Measurements from ENCODE around the gene OXGR1.
"Not testable (repeated sequence)": the region's sequence is repeated elsewhere in the genome, so short reads cannot be mapped to it uniquely, and the experiment has no call there.

The OXGR1 gene

GRCh38 chr13:97005625-97006262 is 11.5 kb upstream of the OXGR1 start:
- DNase-seq (ENCODE audit: low read depth in 2 of 2, low spot score in 1 of 2) = no peak

DNA sequence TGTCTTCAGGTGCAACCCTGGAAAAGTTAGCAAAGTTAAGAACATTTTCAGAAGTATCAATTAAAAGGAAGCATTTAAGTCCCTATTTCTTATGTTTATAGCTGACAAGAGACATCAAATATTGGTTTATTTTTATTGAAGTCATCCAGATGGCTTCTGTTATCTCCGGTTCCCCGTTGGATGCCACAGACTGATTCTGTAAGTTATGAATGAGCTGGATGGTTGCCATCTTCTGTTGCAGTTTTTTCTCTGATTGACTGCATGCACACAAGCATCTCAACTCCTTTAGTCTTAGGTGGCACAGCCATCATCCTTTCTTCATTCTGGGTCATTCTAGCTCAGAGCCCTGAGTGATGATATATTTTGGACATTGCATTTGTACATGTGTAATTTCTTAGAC is 10.6 kb upstream of the OXGR1 start:
- no peak for DNase-seq (ENCODE audit: low read depth in 2 of 2, low spot score in 1 of 2)

GRCh38 chr13:97004096-97004876 is 10.0 kb upstream of the OXGR1 start:
- no peak for DNase-seq (ENCODE audit: low read depth in 2 of 2, low spot score in 1 of 2)

DNA sequence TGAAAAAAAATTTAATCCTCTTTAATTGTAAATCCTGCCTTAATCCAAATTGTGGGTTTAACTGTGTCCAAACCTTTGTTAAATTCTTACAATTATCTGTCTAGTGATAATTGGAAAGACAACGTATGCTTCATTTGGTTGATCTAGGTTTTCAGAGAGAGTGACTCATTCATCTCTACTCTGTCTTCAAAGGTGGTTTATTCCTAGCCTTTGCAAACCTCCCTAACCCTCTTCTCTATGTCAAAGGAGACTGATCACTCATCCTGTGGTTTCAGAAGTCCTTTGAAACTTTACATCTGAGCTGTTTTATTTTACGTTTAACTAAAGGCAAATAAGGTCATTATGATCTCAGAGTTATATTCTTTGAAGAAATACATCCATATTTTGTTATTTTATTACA is 8.8 kb upstream of the OXGR1 start:
- no peak for DNase-seq (ENCODE audit: low read depth in 2 of 2, low spot score in 1 of 2)

GRCh38 chr13:97002581-97002980 is 8.3 kb upstream of the OXGR1 start:
- DNase-seq (ENCODE audit: low read depth in 2 of 2, low spot score in 1 of 2) = no peak

DNA sequence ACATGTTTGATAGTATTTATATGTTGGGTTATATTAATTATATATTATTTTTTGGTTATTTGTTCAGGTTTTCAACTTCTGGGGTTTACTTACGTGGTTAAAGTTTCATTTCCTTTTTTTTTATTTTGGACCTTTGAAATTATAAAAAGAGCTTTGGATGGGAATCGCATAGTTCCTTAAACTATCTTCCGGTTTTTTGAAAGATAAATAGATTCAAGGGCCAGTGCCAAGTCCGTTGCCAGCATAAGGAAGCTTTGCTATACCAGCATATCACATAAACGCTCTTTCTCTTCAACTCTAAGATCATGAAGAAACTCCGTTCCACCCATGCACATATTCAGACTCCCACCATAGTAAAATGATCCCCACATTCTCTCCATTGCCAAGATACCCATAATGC is 7.4 kb upstream of the OXGR1 start:
- no peak for DNase-seq (ENCODE audit: low read depth in 2 of 2, low spot score in 1 of 2)

- DNase-seq (ENCODE audit: low read depth in 2 of 2, low spot score in 1 of 2) = no peak
Observed at GRCh38 chr13:97000295-97000925, 6.1 kb upstream of the OXGR1 start.

DNA sequence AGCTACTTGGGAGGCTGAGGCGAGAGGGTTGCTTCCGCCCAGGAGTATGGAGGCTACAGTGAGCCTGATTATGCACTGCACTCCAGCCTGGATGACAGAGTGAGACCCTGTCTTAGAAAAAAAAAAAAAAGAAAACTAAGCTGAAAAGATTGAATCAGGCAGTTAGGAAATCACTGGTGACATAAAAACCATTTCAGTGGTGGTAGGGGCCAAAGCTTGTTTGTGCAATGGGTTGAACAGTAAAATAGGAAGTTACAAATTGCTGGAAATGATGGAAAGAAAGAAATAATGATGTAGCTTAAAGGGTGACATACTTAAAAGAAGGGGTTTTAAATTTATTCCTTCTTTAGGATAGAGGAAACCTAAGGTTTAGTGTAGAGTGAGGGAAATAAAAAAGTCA is 4.8 kb upstream of the OXGR1 start:
- no peak for DNase-seq (ENCODE audit: low read depth in 2 of 2, low spot score in 1 of 2)

DNA sequence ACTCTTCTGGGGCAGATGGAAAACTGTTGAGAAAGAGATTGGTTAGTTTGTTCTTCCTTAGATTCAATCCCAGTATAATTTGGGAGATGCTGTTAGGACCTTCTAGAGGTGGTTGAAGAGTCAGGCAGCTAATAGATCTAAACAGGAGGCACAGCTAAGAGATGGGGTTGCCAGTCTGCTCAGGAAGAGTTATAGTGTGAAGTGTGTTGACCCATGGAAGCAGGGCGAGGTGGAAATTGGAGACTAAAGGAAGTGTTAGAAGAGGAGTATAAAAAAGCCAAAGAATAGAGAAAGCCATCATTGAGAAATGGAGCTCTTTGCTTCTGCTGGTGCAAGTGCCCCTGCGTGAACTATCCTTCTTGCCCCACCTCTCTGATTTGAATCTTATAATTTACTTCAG is 3.8 kb upstream of the OXGR1 start:
- DNase-seq (ENCODE audit: low read depth in 2 of 2, low spot score in 1 of 2) = no peak

DNA sequence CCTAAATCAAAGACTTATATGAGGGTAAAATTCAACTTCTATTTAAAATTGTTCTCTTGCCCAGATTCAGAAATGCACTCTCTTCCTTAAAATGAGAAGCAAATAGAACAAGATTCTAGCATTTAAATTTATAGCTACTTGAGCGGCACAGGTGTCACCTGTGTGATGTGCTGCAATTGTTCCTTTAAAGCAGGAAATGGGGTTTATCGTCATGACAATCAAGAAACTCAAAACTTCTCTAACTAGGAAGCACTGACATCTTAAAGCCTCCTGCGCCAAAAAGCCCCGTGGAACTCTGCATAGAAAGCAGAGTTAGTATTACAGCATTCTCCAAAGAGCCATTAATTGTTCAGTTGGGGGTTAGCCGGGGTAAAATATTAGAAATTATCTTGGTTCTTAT is 2.6 kb upstream of the OXGR1 start:
- DNase-seq (ENCODE audit: low read depth in 2 of 2, low spot score in 1 of 2) = no peak

DNA sequence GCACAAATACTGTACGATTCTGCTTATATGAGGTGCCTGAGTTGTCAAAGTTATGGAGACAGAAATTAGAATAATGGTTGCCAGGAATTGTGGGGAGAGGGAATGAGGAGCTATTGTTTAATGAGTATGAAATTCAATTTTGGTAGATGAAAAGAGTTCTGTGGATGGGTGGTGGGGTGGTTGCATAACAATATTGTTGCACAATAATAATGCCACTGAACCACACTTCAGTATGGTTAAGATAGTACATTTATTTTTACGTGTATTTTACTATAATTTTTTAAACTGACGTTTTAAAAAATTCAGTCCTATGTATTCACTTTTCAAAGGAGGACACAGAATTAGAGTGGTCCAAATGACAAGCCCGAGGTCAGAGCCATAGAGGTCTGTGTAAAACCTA is 1.8 kb upstream of the OXGR1 start:
- no peak for DNase-seq (ENCODE audit: low read depth in 2 of 2, low spot score in 1 of 2)

- no peak for DNase-seq (ENCODE audit: low read depth in 2 of 2, low spot score in 1 of 2)
Observed at GRCh38 chr13:96994858-96995243, 575 bp upstream of the OXGR1 start.

DNA sequence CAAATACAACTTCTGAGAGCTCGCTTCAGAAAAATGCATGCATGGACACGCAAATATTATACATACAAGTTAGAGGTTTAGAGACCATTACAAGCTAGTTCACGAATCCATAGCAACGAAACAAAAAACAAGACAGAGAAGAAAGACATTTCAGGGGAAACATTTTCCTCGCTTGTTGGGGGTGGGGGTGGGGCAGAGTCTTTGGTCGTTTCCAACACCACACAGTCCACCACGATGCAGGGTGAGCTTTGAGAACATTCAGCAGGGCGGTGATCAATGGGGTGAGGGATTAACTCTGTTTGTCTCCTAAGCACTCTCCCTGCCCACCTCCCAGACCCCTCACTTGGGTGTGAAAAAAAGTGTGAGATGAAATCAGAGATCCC is 651 bp downstream of the OXGR1 start:
- no peak for DNase-seq (ENCODE audit: low read depth in 2 of 2, low spot score in 1 of 2)

DNA sequence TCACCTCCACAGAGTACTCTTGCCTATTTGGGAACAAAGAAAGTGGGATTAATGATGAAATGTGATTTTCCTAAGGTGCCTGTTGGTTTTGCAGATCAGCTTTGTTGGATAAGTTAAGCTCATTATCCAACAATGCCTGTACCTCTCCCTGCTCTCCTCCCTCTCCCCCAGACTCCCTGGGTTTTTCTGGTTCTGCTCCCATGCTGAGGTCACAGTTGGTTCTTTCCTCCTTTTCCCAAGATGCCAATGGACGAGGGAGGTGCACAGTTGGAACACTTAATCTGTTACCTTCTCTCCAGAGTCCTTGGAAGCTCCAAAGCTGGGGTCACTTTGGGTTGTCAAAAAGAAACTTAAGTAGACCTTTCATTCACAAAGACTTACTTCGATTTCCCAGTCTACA is 1.6 kb downstream of the OXGR1 start:
- no peak for DNase-seq (ENCODE audit: low read depth in 2 of 2, low spot score in 1 of 2)

DNA sequence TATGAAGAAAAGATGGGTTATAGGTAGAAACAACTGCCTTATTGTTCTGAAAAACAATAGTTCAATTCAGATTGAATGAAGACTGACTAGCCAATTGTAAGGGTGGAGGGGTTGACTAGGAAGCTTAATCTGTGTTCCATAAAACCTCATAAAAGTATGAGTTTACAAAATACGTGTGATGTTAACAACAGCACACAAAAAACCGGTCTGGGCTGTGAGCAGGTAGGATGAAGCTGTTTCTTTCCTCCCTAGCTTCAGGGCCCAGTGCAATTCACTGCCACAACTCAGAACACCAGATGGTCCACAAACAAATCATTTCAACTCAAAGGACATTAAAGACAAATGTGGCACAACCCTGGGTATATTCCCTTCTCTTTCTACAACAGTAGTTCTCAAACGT is 3.2 kb downstream of the OXGR1 start:
- no peak for DNase-seq (ENCODE audit: low read depth in 2 of 2, low spot score in 1 of 2)

DNA sequence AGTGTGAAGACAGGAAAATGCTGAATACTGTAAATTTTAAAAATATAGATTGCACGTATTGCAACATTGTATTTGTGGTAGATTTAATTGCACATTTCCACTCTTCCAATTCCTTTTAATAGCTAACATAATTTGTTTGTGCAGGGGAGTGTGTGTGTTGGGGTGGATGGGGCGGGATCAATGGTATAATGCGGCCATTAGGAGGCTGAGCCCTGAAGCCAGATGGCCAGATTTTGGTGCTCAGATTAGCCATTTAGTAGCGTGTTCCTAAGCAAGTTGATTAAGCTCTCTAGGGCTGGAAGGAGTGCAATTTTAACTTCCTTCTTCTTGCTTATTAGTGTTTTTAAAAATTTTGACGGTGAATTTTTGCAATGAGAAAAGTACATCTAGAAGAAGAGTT is 5.8 kb downstream of the OXGR1 start:
- DNase-seq (ENCODE audit: low read depth in 2 of 2, low spot score in 1 of 2) = no peak

GRCh38 chr13:96984051-96984508 is 10.2 kb downstream of the OXGR1 start:
- DNase-seq (ENCODE audit: low read depth in 2 of 2, low spot score in 1 of 2) = no peak

- DNase-seq (ENCODE audit: low read depth in 2 of 2, low spot score in 1 of 2) = no peak
Observed at GRCh38 chr13:96982672-96983071, 11.6 kb downstream of the OXGR1 start.

DNA sequence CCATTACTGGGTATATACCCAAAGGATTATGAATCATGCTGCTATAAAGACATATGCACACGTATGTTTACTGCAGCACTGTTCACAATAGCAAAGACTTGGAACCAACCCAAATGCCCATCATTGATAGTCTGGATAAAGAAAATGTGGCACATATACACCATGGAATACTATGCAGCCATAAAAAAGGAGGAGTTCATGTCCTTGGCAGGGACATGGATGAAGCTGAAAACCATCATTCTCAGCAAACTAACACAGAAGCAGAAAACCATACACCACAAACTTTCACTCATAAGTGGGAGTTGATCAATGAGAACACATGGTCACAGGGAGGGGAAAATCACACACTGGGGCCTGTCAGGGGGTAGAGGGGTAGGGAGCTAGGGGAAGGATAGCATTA is 14.4 kb downstream of the OXGR1 start:
- not testable (repeated sequence) for DNase-seq (ENCODE audit: low read depth in 2 of 2, low spot score in 1 of 2)

DNA sequence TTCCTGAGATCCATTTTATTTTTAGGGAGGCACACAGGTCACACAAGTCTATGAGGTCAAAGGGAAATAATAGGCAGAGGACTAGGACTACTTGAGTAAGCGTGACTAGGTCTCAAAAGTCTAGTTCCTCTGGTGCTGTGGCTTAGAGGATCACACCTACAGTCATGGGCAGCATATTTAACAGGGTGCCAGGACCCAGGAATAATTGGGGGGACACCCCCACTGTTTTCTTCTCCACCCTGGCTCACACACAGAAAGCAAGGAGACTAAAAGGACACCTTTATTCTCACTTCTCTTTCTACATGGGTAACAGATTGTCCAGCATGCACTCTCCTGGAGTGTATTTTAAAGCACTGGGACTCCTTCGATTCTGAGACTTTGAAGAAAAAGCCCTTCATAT is 26.2 kb downstream of the OXGR1 start:
- DNase-seq (ENCODE audit: low read depth in 2 of 2, low spot score in 1 of 2) = no peak

- DNase-seq (ENCODE audit: low read depth in 2 of 2, low spot score in 1 of 2) = no peak
Observed at GRCh38 chr13:96967248-96967745, 27.0 kb downstream of the OXGR1 start.

DNA sequence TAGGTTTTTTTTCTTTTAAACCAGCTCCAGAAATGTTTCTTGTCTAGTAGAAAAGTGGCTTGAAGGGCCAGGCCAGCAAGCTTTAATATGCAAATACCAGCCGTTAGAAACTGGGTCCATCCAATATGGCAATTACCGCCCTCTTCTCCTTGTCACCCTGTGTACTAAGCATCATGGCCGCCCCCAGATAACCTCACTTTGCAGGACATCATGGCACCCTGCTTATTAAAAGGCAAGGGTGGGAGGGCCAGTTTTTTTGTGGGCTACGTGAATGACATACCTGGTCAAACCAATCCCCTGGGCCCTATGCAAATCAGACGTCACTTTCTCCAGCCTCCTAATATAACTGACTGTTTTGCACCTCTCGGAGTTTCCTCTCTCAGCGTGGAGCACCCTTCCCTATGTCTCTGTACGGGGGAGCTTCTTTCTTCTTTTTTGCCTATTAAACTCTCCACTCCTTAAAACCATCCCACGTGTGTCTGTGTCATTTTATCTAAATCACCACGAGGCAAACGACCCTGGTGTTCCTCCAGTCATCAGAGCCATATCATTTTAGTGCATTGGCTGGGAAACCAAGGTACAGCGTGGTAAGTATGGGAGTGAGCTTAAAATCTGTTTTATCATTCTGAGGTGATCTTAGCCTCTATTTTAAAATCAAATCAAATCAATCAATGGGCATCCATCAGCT is 27.7 kb downstream of the OXGR1 start:
- no peak for DNase-seq (ENCODE audit: low read depth in 2 of 2, low spot score in 1 of 2)

Data from stimulated activated CD8-positive, alpha-beta memory T cell treated with anti-CD3 and anti-CD28 coated beads, Interleukin-4, amount 100 ng/mL, for 1 hour (primary cell).